OCI-LY7 (cell line): ENCODE measurements around the gene CEP162. TPM values are rescaled to one million over a fixed set of nuclear protein-coding genes. Genes with fewer than 3 reads are reported as not detected.

Source experiments
- BruUV-seq: library from RNA; stranded (reverse); fragments of 400-500 nt; replicated peaks from 2 replicates; lab custom pipeline; 2021; lab: Mats Ljungman, UMichigan
- CTCF ChIA-PET: fragments of 300-600 bp; sonication (Branson Sonifier 250); formaldehyde crosslinking; loops from one replicate; lab custom pipeline; 2022; ENCODE audit warnings: antibody characterized with exemption; ENCODE audit not compliant: unreplicated experiment; lab: Charles Lee
- POLR2A ChIA-PET: fragments of 300-600 bp; sonication (Branson Sonifier 250); formaldehyde crosslinking; loops from one replicate; lab custom pipeline; 2022; ENCODE audit warnings: antibody characterized with exemption; lab: Charles Lee
- DNase-seq: peaks from one replicate; pipeline ENCODE4 v3.0.0-alpha.2; 2015; ENCODE audit warnings: low spot score
- H2AFZ ChIP-seq: fragments of 200-600 bp; sonication (generic), shearing (Covaris generic); 2 replicates; pipeline ENCODE4 v1.6.1; 2014; ENCODE audit warnings: mild to moderate bottlenecking, antibody characterized with exemption, low read length, moderate library complexity
- H3K27ac ChIP-seq: fragments of 200-600 bp; sonication (generic); 2 replicates; pipeline ENCODE4 v1.5.1; 2014; ENCODE audit warnings: mixed run types, low read depth, mild to moderate bottlenecking, moderate library complexity, low read length, inconsistent platforms; ENCODE audit not compliant: poor library complexity, severe bottlenecking
- H3K36me3 ChIP-seq: fragments of 200-600 bp; sonication (generic); 2 replicates; pipeline ENCODE4 v1.6.1; 2014; ENCODE audit warnings: mild to moderate bottlenecking, antibody characterized with exemption, low read length, moderate library complexity, mixed read lengths; ENCODE audit not compliant: insufficient read depth
- H3K4me1 ChIP-seq: fragments of 200-600 bp; sonication (generic); 2 replicates; pipeline ENCODE4 v1.5.1; 2014; ENCODE audit warnings: mild to moderate bottlenecking, low read length; ENCODE audit not compliant: insufficient read depth, poor library complexity, severe bottlenecking
- H3K4me2 ChIP-seq: fragments of 200-600 bp; sonication (generic); 2 replicates; pipeline ENCODE4 v1.6.1; 2014; ENCODE audit warnings: mild to moderate bottlenecking, low read length
- H3K4me3 ChIP-seq: fragments of 200-600 bp; sonication (generic); 2 replicates; pipeline ENCODE4 v1.5.1; 2014; ENCODE audit warnings: mild to moderate bottlenecking, low read depth, low read length; ENCODE audit not compliant: poor library complexity, severe bottlenecking
- H3K79me2 ChIP-seq: fragments of 200-600 bp; sonication (generic); 2 replicates; pipeline ENCODE4 v1.6.1; 2016; ENCODE audit warnings: low read depth, mild to moderate bottlenecking, low read length, moderate library complexity, mixed read lengths; ENCODE audit not compliant: insufficient read depth
- H3K9me2 ChIP-seq: fragments of 200-600 bp; sonication (generic); 2 replicates; pipeline ENCODE4 v1.6.1; 2016; ENCODE audit warnings: mild to moderate bottlenecking, low read length, mixed read lengths; ENCODE audit not compliant: insufficient read depth
- H3K9me3 ChIP-seq: fragments of 200-600 bp; sonication (generic); 2 replicates; pipeline ENCODE4 v1.6.1; 2014; ENCODE audit warnings: mild to moderate bottlenecking, mixed run types, low read length, mixed read lengths
- H4K20me1 ChIP-seq: fragments of 200-600 bp; sonication (generic); 2 replicates; pipeline ENCODE4 v1.6.1; 2014; ENCODE audit warnings: mild to moderate bottlenecking, antibody characterized with exemption, low read length, moderate library complexity, mixed read lengths; ENCODE audit not compliant: insufficient read depth
- CTCF ChIP-seq: fragments of 200-600 bp; sonication (generic); conservative IDR thresholded peaks from 2 replicates; pipeline ENCODE4 v1.5.1; 2014; ENCODE audit warnings: mild to moderate bottlenecking, antibody characterized with exemption, low read length, moderate library complexity, mixed read lengths
- EZH2phosphoT487 ChIP-seq: fragments of 200-600 bp; sonication (generic); IDR thresholded peaks from 2 replicates; pipeline ENCODE4 v1.6.1; 2018; ENCODE audit warnings: low read depth, borderline replicate concordance, mild to moderate bottlenecking, mixed run types, antibody characterized with exemption, low read length, moderate library complexity, mixed read lengths
- intact Hi-C: fragments of 100-400 bp; cut with micrococcal nuclease; formaldehyde crosslinking; loops from one replicate; pipeline ENCODE4 v1.10.0; 2022; ENCODE audit not compliant: unreplicated experiment
- total RNA-seq, 2 experiments: library from RNA; depleted of rRNA in 1 of 2; stranded (reverse); fragments of >200 nt in 1 of 2; shearing (Covaris generic) in 1 of 2; gene quantifications; 2 replicates each; pipeline ENCODE4 v1.2.3, GENCODE V29; 2014 to 2022

CEP162 gene
- total RNA-seq, 2 experiments from 2014 or later: 6.3 to 10.0 TPM

- Histone ChIP-seq H3K79me2 (no peaks in the 10 kb centered on the region), H3K4me3 (no peak overlapping the region), H3K36me3 (no peaks in the 10 kb centered on the region), H2AFZ (no peak overlapping the region), H4K20me1 (no peaks in the 10 kb centered on the region), H3K27ac (no peak overlapping the region), H3K4me1 (no peaks in the 10 kb centered on the region), H3K9me2 (no peaks in the 10 kb centered on the region), H3K4me2 (no peak overlapping the region), H3K9me3 (no peaks in the 10 kb centered on the region)
- no TSS peak for BruUV-seq
- DNase-seq: no peak
- ChIA-PET POLR2A (interaction anchor here (0.9 to 1.3 kb wide), 2 partner anchors 18 to 350 kb away, joined by 3 read pairs; no protein-coding TSS in a partner anchor), CTCF (no interaction called here)
- TF ChIP-seq CTCF (no peak), EZH2phosphoT487 (no peak)
- intact Hi-C loops: no loop called here
Measured at GRCh38 chr6:84242265-84242664, 14.8 kb upstream of the CEP162 start.

- DNase-seq: no peak
- peak overlapping the region; percentile 95 for H2AFZ ChIP-seq
- no peaks in the 10 kb centered on the region for H3K36me3 ChIP-seq
- peaks cover 9% of the 10 kb centered on the region for H3K4me1 ChIP-seq
- no peaks in the 10 kb centered on the region for H3K79me2 ChIP-seq
- H3K4me2 ChIP-seq: peak overlapping the region; percentile 92
- no peaks in the 10 kb centered on the region for H3K9me3 ChIP-seq
- CTCF ChIA-PET: no interaction called here
- peak overlapping the region; percentile 26 for H3K27ac ChIP-seq
- no peaks in the 10 kb centered on the region for H4K20me1 ChIP-seq
- H3K9me2 ChIP-seq: no peaks in the 10 kb centered on the region
- no peak for TF ChIP-seq EZH2phosphoT487
- TF ChIP-seq CTCF: peak; percentile 43
- POLR2A ChIA-PET: interaction anchor here (1.1 to 2.5 kb wide), 4 partner anchors 13 to 366 kb away, joined by 3 to 7 read pairs (median 6); no protein-coding TSS in a partner anchor
- intact Hi-C loops: loop anchor here (5.0 to 10.0 kb wide), 3 partner anchors 371 to 1094 kb away; partner anchors contain the start of gene CYB5R4
- peak overlapping the region; percentile 93 for H3K4me3 ChIP-seq
- BruUV-seq: no TSS peak
Measured at GRCh38 chr6:84228198-84228543, 728 bp upstream of the CEP162 start.

- H3K9me2 ChIP-seq: no peaks in the 10 kb centered on the region
- H3K9me3 ChIP-seq: no peaks in the 10 kb centered on the region
- TSS peak; percentile 79 for BruUV-seq
- no peaks in the 10 kb centered on the region for H4K20me1 ChIP-seq
- no peaks in the 10 kb centered on the region for H3K36me3 ChIP-seq
- H3K27ac ChIP-seq: no peak overlapping the region
- TF ChIP-seq CTCF: no peak
- TF ChIP-seq EZH2phosphoT487: no peak
- H3K4me3 ChIP-seq: peak overlapping the region; percentile 93
- ChIA-PET CTCF (no interaction called here), POLR2A (interaction anchor here (0.5 to 2.5 kb wide), 5 partner anchors 12 to 1022 kb away, joined by 3 to 7 read pairs (median 3); no protein-coding TSS in a partner anchor)
- peaks cover 9% of the 10 kb centered on the region for H3K4me1 ChIP-seq
- no peak for DNase-seq
- peak overlapping the region; percentile 92 for H3K4me2 ChIP-seq
- intact Hi-C loops: loop anchor here (2.0 to 10.0 kb wide), 4 partner anchors 370 to 1160 kb away; partner anchors contain the start of genes CYB5R4 and DOP1A
- H3K79me2 ChIP-seq: no peaks in the 10 kb centered on the region
- peak overlapping the region; percentile 95 for H2AFZ ChIP-seq
Measured at GRCh38 chr6:84227044-84227433, 404 bp downstream of the CEP162 start.
